ENCODE results near the gene GSTA5. TPM values are rescaled to one million over a fixed set of nuclear protein-coding genes. Genes with fewer than 3 reads are reported as not detected.

Gene GSTA5
- total RNA-seq, 4 donors from 2014 or later = not detected

Other genes with a start within 250 kb of the GSTA5 start
- 10 to 100 TPM in 3 of 4 donors, not detected in 1; 12.5 to 35.8 (median 19.4) TPM for gene TMEM14A, start 169.7 kb downstream of the GSTA5 start, total RNA-seq
- under 1 TPM in 1 of 4 donors, not detected in 3; 1.00 TPM for gene GSTA2, start 77.3 kb downstream of the GSTA5 start, total RNA-seq
- 10 to 100 TPM in 2 of 4 donors, 1 to 10 TPM in 1, not detected in 1; 1.4 to 18.5 (median 16.2) TPM for gene GSTA1, start 37.0 kb downstream of the GSTA5 start, total RNA-seq
- not detected for gene GSTA3, start 68.9 kb upstream of the GSTA5 start, total RNA-seq
- gene GSTA4, start 154.5 kb upstream of the GSTA5 start, total RNA-seq = 10 to 100 TPM in 2 of 4 donors, 1 to 10 TPM in 2; 1.5 to 47.4 (median 11.2) TPM
- gene CILK1, start 221.0 kb upstream of the GSTA5 start, total RNA-seq = 10 to 100 TPM in 3 of 4 donors, 1 to 10 TPM in 1; 7.0 to 19.1 (median 16.7) TPM
- 100 to 1,000 TPM in 1 of 4 donors, 10 to 100 TPM in 3; 50.5 to 166 (median 64.2) TPM for gene FBXO9, start 224.6 kb upstream of the GSTA5 start, total RNA-seq

Measured in transverse colon (tissue), 4 donors.